ENCODE data around the gene ZP2.

Gene ZP2

DNA sequence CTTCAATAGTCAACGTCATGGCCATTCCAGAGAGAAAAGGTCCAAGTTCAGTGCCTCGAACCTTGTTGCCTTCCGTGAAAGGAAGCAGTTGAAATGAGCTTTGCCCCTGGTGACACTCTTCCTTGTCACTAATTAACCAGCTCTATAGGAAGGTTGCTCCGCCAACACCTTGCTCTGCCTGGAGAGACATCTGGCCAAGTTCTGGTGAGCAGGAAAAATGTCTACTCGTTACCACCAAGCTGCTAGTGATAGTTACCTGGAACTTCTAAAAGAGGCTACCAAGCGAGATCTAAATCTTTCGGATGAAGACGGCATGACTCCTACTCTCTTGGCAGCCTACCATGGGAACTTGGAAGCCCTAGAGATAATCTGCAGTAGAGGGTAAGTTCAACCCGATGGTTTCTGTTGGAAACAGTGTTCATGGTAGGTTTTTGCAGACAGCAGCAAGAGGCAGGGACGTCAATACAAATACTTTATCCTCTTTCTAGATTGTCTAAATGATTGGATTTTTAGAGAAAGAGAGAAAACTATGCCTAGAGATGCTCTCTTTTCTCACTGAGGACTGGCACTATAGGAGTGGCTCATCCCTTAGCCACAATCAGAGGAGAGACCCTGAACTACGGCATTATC lies 22.3 kb upstream of the ZP2 start, which contains the start of gene ANKS4B:
Gene ANKS4B, plus strand, starts transcription at position 179 of the 630 bp plus-strand sequence. Its CDS starts 39 bp downstream, at position 218.
- Histone ChIP-seq H3K9ac (ENCODE audit: low read depth, low read length) (no peak within 1 kb of the TSS), H3K9me3 (ENCODE audit: control insufficient read depth, insufficient read depth, low read length) (no peaks in the 10 kb centered on the region), H3K4me1 (ENCODE audit: control insufficient read depth, insufficient read depth, low read length) (no peaks in the 10 kb centered on the region), H3K4me3 (ENCODE audit: low read depth, low read length) (no peak within 1 kb of the TSS), H3K36me3 (ENCODE audit: control insufficient read depth, insufficient read depth, low read length) (no peaks in the 10 kb centered on the region), H3K27ac (ENCODE audit: low read depth, low read length) (no peak within 1 kb of the TSS), H3K27me3 (ENCODE audit: control insufficient read depth, insufficient read depth, low read length) (no peaks in the 10 kb centered on the region)

- H3K27me3 ChIP-seq (ENCODE audit: control insufficient read depth, insufficient read depth, low read length) = no peaks in the 10 kb centered on the region
- H3K9me3 ChIP-seq (ENCODE audit: control insufficient read depth, insufficient read depth, low read length) = no peaks in the 10 kb centered on the region
- H3K4me1 ChIP-seq (ENCODE audit: control insufficient read depth, insufficient read depth, low read length) = no peaks in the 10 kb centered on the region
- no peak overlapping the region for H3K27ac ChIP-seq (ENCODE audit: low read depth, low read length)
- no peak overlapping the region for H3K4me3 ChIP-seq (ENCODE audit: low read depth, low read length)
- no peak overlapping the region for H3K9ac ChIP-seq (ENCODE audit: low read depth, low read length)
- H3K36me3 ChIP-seq (ENCODE audit: control insufficient read depth, insufficient read depth, low read length) = no peaks in the 10 kb centered on the region
Measured at GRCh38 chr16:21233045-21233520, 21.7 kb upstream of the ZP2 start.

- no peaks in the 10 kb centered on the region for H3K9me3 ChIP-seq (ENCODE audit: control insufficient read depth, insufficient read depth, low read length)
- H3K4me1 ChIP-seq (ENCODE audit: control insufficient read depth, insufficient read depth, low read length) = peaks cover 6% of the 10 kb centered on the region
- no peak overlapping the region for H3K27ac ChIP-seq (ENCODE audit: low read depth, low read length)
- no peaks in the 10 kb centered on the region for H3K27me3 ChIP-seq (ENCODE audit: control insufficient read depth, insufficient read depth, low read length)
- H3K36me3 ChIP-seq (ENCODE audit: control insufficient read depth, insufficient read depth, low read length) = no peaks in the 10 kb centered on the region
- no peak overlapping the region for H3K4me3 ChIP-seq (ENCODE audit: low read depth, low read length)
- no peak overlapping the region for H3K9ac ChIP-seq (ENCODE audit: low read depth, low read length)
Measured at GRCh38 chr16:21228361-21228872, 17.0 kb upstream of the ZP2 start.

GRCh38 chr16:21227866-21228265 lies 16.5 kb upstream of the ZP2 start:
- no peaks in the 10 kb centered on the region for H3K9me3 ChIP-seq (ENCODE audit: control insufficient read depth, insufficient read depth, low read length)
- H3K9ac ChIP-seq (ENCODE audit: low read depth, low read length) = no peak overlapping the region
- no peaks in the 10 kb centered on the region for H3K27me3 ChIP-seq (ENCODE audit: control insufficient read depth, insufficient read depth, low read length)
- H3K4me3 ChIP-seq (ENCODE audit: low read depth, low read length) = no peak overlapping the region
- H3K36me3 ChIP-seq (ENCODE audit: control insufficient read depth, insufficient read depth, low read length) = no peaks in the 10 kb centered on the region
- H3K27ac ChIP-seq (ENCODE audit: low read depth, low read length) = no peak overlapping the region
- H3K4me1 ChIP-seq (ENCODE audit: control insufficient read depth, insufficient read depth, low read length) = peaks cover 10% of the 10 kb centered on the region

GRCh38 chr16:21226749-21227148 lies 15.4 kb upstream of the ZP2 start:
- H3K36me3 ChIP-seq (ENCODE audit: control insufficient read depth, insufficient read depth, low read length) = no peaks in the 10 kb centered on the region
- no peak overlapping the region for H3K27ac ChIP-seq (ENCODE audit: low read depth, low read length)
- no peaks in the 10 kb centered on the region for H3K27me3 ChIP-seq (ENCODE audit: control insufficient read depth, insufficient read depth, low read length)
- H3K4me1 ChIP-seq (ENCODE audit: control insufficient read depth, insufficient read depth, low read length) = peaks cover 18% of the 10 kb centered on the region
- H3K9ac ChIP-seq (ENCODE audit: low read depth, low read length) = no peak overlapping the region
- no peaks in the 10 kb centered on the region for H3K9me3 ChIP-seq (ENCODE audit: control insufficient read depth, insufficient read depth, low read length)
- no peak overlapping the region for H3K4me3 ChIP-seq (ENCODE audit: low read depth, low read length)

- Histone ChIP-seq H3K27ac (ENCODE audit: low read depth, low read length) (no peak overlapping the region), H3K4me3 (ENCODE audit: low read depth, low read length) (no peak overlapping the region), H3K27me3 (ENCODE audit: control insufficient read depth, insufficient read depth, low read length) (no peaks in the 10 kb centered on the region), H3K36me3 (ENCODE audit: control insufficient read depth, insufficient read depth, low read length) (no peaks in the 10 kb centered on the region), H3K9me3 (ENCODE audit: control insufficient read depth, insufficient read depth, low read length) (no peaks in the 10 kb centered on the region), H3K9ac (ENCODE audit: low read depth, low read length) (no peak overlapping the region), H3K4me1 (ENCODE audit: control insufficient read depth, insufficient read depth, low read length) (peaks cover 29% of the 10 kb centered on the region)
Measured at GRCh38 chr16:21224800-21225199, 13.4 kb upstream of the ZP2 start.

DNA sequence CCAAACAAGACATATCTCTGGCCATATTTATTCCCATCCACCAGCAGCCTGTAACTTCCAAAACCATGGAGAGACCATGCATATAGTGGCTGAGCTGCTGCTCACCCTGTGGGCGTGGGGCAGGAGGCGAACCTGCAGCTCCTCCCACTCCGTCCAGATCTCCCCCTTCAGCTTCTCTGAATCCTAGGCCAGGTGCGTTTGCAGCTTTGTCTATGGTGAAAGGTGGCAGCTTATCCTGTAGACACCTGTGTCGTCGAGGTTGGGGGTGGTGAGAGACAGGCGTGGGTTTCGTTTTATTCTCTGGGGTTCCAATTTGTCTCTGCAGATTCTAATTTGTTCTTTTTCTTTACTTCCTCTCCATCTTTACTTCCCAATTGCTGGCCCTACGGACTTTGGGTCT lies 12.4 kb upstream of the ZP2 start:
- no peak overlapping the region for H3K9ac ChIP-seq (ENCODE audit: low read depth, low read length)
- H3K27me3 ChIP-seq (ENCODE audit: control insufficient read depth, insufficient read depth, low read length) = no peaks in the 10 kb centered on the region
- no peaks in the 10 kb centered on the region for H3K9me3 ChIP-seq (ENCODE audit: control insufficient read depth, insufficient read depth, low read length)
- H3K36me3 ChIP-seq (ENCODE audit: control insufficient read depth, insufficient read depth, low read length) = no peaks in the 10 kb centered on the region
- H3K4me3 ChIP-seq (ENCODE audit: low read depth, low read length) = no peak overlapping the region
- no peak overlapping the region for H3K27ac ChIP-seq (ENCODE audit: low read depth, low read length)
- peaks cover 29% of the 10 kb centered on the region for H3K4me1 ChIP-seq (ENCODE audit: control insufficient read depth, insufficient read depth, low read length)

- no peaks in the 10 kb centered on the region for H3K36me3 ChIP-seq (ENCODE audit: control insufficient read depth, insufficient read depth, low read length)
- no peaks in the 10 kb centered on the region for H3K27me3 ChIP-seq (ENCODE audit: control insufficient read depth, insufficient read depth, low read length)
- no peaks in the 10 kb centered on the region for H3K9me3 ChIP-seq (ENCODE audit: control insufficient read depth, insufficient read depth, low read length)
- peaks cover 29% of the 10 kb centered on the region for H3K4me1 ChIP-seq (ENCODE audit: control insufficient read depth, insufficient read depth, low read length)
- H3K4me3 ChIP-seq (ENCODE audit: low read depth, low read length) = no peak overlapping the region
- no peak overlapping the region for H3K9ac ChIP-seq (ENCODE audit: low read depth, low read length)
- H3K27ac ChIP-seq (ENCODE audit: low read depth, low read length) = peak overlapping the region; percentile 46
Measured at GRCh38 chr16:21222495-21223337, 11.3 kb upstream of the ZP2 start.

GRCh38 chr16:21219551-21219950 lies 8.2 kb upstream of the ZP2 start:
- peaks cover 29% of the 10 kb centered on the region for H3K4me1 ChIP-seq (ENCODE audit: control insufficient read depth, insufficient read depth, low read length)
- no peak overlapping the region for H3K4me3 ChIP-seq (ENCODE audit: low read depth, low read length)
- no peaks in the 10 kb centered on the region for H3K27me3 ChIP-seq (ENCODE audit: control insufficient read depth, insufficient read depth, low read length)
- no peak overlapping the region for H3K27ac ChIP-seq (ENCODE audit: low read depth, low read length)
- H3K36me3 ChIP-seq (ENCODE audit: control insufficient read depth, insufficient read depth, low read length) = no peaks in the 10 kb centered on the region
- no peaks in the 10 kb centered on the region for H3K9me3 ChIP-seq (ENCODE audit: control insufficient read depth, insufficient read depth, low read length)
- H3K9ac ChIP-seq (ENCODE audit: low read depth, low read length) = no peak overlapping the region

- peaks cover 22% of the 10 kb centered on the region for H3K4me1 ChIP-seq (ENCODE audit: control insufficient read depth, insufficient read depth, low read length)
- no peaks in the 10 kb centered on the region for H3K9me3 ChIP-seq (ENCODE audit: control insufficient read depth, insufficient read depth, low read length)
- no peaks in the 10 kb centered on the region for H3K27me3 ChIP-seq (ENCODE audit: control insufficient read depth, insufficient read depth, low read length)
- no peak overlapping the region for H3K9ac ChIP-seq (ENCODE audit: low read depth, low read length)
- H3K36me3 ChIP-seq (ENCODE audit: control insufficient read depth, insufficient read depth, low read length) = no peaks in the 10 kb centered on the region
- no peak overlapping the region for H3K27ac ChIP-seq (ENCODE audit: low read depth, low read length)
- H3K4me3 ChIP-seq (ENCODE audit: low read depth, low read length) = no peak overlapping the region
Measured at GRCh38 chr16:21218153-21218552, 6.8 kb upstream of the ZP2 start.

GRCh38 chr16:21217121-21217520 lies 5.7 kb upstream of the ZP2 start:
- Histone ChIP-seq H3K9ac (ENCODE audit: low read depth, low read length) (no peak overlapping the region), H3K9me3 (ENCODE audit: control insufficient read depth, insufficient read depth, low read length) (no peaks in the 10 kb centered on the region), H3K4me1 (ENCODE audit: control insufficient read depth, insufficient read depth, low read length) (peaks cover 14% of the 10 kb centered on the region), H3K36me3 (ENCODE audit: control insufficient read depth, insufficient read depth, low read length) (no peaks in the 10 kb centered on the region), H3K27me3 (ENCODE audit: control insufficient read depth, insufficient read depth, low read length) (no peaks in the 10 kb centered on the region), H3K27ac (ENCODE audit: low read depth, low read length) (no peak overlapping the region), H3K4me3 (ENCODE audit: low read depth, low read length) (no peak overlapping the region)

All from HUES48 (cell line).